GM21447 (cell line): ENCODE data around the gene FBXL13.
"Not testable (repeated sequence)": the region's sequence is repeated elsewhere in the genome, so short reads cannot be mapped to it uniquely, and the experiment has no call there.

Experiments used
- ATAC-seq: cut with Tn5 transposase; IDR thresholded peaks from one replicate; pipeline ENCODE4 v1.9.1; 2021; ENCODE audit not compliant: unreplicated experiment

FBXL13 gene

GRCh38 chr7:102829075-102829474 is 245.5 kb downstream of the FBXL13 start:
- no peak for ATAC-seq

DNA sequence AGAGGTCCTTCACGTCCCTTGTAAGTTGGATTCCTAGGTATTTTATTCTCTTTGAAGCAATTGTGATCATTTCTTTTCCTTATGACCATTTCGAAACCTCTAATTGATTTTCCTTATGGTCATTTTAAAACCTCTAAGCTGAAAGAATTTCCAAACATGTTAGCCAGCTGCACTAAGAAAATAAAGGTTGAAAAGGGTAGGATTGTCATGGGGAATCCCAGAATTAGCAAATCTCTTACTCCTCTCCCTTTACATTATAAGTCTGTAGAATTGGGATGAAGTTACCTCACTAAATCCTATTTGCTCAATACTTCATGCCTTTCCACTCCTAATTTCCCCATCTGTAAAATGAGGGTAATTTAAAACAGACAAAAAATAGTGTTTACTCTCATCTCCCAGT is 246.3 kb downstream of the FBXL13 start:
- ATAC-seq: no peak

DNA sequence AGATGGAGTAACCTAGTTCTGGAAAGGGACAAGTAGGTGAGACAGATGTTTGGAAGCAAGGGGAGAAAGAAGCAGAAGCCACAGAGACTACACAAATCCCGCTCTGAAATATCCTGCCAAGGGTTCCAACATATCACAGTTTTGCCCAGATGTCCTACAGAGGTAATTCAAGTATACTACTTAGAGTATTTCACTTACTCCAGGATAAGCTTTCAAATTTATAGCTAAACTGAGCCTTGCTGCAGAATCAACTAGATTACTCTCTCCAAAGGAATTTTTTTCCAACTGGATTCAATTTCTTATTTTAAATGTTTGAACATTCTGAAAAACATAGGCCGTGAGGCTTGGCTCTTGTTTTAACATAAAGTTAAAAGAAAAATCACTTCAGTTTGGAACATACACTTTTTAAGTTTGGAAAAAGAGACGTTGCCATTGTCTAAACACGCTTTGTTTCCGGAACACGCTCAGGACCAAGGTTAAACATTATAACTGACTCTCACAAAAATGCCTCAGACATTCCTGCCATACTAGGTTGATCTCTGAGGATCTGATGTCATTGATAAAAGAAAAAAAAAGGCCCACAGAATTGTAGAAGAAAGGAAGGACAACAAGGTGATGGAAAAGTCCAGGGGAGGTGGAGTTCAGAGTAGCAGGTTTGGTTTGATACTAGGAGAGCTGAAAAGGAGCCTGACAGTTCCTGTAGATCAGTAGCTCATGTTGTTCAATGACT is 251.0 kb downstream of the FBXL13 start:
- ATAC-seq: no peak

GRCh38 chr7:102821994-102822747 is 252.4 kb downstream of the FBXL13 start:
- ATAC-seq: no peak

GRCh38 chr7:102819151-102819550 is 255.4 kb downstream of the FBXL13 start:
- no peak for ATAC-seq

DNA sequence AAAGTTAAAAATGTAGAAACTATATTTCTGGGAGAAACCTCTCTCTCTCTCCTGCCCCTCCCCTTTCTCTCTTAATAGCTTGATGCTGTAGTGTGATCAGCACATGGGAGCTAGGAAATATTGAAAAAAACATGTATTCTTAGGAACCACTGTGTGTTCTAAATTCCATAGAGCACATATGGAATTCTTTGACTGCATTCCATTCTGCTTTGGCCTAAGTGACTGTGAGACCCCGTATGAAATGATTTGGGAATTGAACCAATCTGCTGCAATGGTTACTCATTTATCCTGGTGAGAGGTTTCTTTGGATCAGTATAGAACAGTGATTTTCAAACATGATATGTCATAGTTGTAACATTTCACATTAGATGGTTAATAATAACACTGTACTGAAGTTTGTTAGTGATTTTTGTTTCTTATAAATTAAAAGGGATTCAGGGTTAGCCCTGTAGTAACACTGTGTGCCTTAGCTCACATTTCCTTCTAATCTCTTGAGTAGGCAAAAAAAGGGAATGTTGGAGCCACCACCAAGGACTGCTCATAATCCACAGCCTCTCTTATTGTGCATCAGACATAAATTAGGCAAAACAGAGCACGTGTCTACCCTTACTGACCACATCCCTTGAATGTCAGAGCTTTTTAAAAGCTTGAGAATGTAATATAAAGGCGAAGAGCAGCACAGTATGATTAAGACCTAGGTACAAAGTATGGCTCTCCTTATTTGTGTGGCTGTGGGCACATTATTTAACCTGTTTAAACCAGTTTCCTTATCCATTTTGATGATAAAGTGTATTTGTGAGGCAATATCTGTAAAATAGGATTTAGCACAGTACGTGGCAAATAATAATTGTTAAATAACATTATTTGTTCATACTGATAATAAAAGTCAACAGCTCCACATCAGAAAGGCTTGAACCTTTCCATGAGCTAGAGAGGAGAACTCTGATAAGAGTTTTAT is 256.7 kb downstream of the FBXL13 start:
- ATAC-seq: no peak

DNA sequence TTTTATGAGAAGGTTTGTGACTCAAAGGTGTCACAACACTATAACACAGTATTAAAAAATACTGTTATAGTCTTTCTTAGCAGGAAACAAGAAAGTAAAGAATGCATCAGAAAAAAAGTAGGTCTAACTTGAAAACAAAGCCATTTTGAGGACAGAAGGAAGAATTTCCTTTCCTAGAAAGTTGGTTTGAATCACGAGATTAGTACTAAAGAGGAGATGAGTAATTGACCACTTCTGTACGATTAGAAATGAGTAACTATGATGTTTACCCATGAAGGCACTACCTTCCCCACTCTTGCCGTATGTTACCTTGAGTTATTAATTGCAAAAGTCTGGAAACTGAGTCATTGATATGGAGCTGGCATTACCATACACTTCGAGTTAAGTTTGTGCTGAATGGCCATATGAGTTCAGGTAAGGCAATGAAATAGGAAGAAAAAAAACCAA is 260.5 kb downstream of the FBXL13 start:
- ATAC-seq: no peak

GRCh38 chr7:102813191-102814024 is 261.2 kb downstream of the FBXL13 start:
- ATAC-seq: no peak

DNA sequence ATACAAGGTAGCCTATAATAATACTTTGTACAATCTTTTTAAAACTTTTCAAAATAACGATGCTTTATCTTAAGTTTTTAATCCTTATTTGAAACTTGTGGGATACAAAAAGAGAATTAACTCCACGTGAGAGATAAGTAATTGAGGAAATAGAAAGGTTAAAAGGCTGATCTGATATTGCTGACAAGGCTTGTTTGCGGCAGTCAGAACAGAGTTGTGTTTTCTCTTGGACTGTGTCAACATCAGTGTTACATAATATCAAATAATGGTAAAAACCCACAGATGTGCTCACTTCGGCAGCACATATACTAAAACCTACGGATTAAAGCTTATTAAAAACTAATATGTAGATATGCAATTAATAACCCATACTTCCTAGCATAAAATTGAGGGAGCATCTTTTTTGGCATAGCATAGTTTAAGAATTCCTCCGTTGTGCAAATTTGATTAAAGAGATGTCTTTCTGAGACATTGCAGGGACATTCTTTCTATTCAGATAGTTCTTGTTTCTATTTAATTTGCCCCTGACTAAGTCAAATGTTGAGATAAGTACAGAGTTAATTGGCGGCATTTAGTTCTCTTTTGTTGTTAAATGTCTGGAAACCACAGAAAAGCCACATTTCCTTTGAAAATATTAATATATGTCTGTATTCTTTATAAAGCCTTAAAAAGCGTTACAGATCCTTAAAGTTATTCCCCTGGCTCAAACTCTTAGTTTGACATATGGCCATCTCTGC is 262.5 kb downstream of the FBXL13 start:
- no peak for ATAC-seq

DNA sequence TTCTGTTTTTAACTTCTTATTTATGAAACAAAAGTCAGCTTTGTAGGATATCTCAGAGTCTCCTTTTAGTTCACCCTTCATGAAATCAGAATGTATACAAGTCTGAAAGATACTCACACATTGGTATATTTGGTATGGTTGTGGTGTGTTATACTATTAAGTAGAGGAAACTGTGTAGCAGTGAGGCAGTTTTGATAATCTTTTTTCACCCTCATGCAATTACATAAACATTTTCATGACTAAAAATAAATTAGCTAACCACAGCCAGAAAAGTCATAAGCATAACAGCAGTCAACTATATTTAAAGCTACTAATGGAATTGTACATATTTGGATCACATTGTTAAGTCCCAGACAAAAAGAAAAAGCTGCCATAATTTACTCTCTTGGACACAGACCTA is 263.7 kb downstream of the FBXL13 start:
- ATAC-seq: no peak

DNA sequence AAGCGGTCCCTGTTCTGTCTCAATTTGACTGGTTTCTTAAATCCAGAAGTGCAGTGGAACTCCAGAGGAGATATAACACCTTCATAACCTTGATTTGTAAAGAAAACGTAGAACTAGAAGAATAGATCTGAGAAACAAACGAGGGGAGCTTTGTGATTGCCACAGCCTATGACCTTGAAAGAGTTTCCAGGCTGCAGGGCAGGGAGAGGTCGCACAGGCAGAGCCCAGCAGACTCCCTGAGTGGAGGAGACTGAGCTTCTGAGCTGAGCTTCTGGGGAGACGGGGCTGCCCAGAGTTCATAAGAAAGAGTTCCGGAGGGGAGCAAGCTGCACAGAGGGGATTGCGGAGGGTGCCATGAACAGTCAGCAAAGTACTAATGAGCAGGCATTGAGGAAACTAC is 268.0 kb downstream of the FBXL13 start:
- ATAC-seq: no peak

GRCh38 chr7:102795987-102796595 is 278.5 kb downstream of the FBXL13 start:
- ATAC-seq: not testable (repeated sequence)

GRCh38 chr7:102794567-102794966 is 280.0 kb downstream of the FBXL13 start:
- ATAC-seq: not testable (repeated sequence)

DNA sequence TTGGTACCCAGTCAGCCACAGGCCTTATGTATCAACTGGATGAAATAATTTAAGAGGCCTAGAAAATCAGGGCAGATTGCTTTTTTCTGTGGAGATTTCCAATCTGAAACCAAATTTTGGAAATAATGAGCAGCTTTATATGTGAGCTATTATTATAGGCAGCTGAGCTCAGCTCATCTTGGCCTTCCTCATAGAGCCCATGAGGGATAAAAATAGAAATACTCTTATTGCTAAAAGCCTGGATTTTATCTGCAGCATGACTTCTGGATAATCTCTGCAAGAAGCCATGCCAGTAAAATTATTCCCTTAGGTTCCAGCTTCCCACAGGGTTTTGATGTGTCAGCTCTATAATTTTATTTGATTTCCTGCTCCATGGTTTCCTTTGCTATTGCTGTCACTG is 282.8 kb downstream of the FBXL13 start:
- ATAC-seq: not testable (repeated sequence)

GRCh38 chr7:102791367-102791766 is 283.2 kb downstream of the FBXL13 start:
- ATAC-seq: not testable (repeated sequence)

- ATAC-seq: not testable (repeated sequence)
Measured at GRCh38 chr7:102790364-102791100, 284.1 kb downstream of the FBXL13 start.

GRCh38 chr7:102788770-102789169 is 285.8 kb downstream of the FBXL13 start:
- not testable (repeated sequence) for ATAC-seq

GRCh38 chr7:102780926-102781325 is 293.7 kb downstream of the FBXL13 start:
- not testable (repeated sequence) for ATAC-seq
